ENCODE measurements around the gene ATXN1.

The ATXN1 gene

DNA sequence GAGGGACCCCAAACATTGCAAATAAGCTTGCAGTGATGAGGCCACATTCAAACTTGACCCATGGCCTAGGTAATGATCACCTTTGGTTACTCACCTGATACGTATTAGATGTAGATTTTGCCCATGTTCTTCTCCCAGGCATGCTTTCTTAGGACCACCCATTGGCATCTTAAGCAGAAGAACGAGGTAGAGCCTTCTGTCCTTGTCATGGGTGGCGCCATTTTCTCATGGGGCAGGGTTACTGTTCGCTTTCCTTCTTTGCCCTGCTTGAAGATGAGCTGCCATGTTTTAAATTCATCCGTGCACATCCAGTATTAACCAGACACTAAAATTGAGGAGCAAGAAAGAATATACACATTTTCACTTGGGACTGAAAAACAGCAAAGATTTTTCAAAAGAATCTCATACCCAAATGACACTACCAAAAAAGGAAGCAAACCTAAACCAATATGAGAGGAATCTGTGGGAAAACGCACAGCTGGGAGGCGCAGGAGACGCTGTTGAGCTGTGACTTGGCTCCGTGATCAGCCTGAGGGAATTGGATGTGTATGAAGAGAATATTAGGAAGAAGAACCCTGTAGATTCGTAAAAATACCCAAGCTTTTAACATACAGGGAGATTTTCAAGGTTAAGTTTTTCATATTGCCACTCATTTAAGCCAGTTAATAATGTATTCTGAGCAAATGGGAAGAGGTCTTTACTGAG is 486.2 kb downstream of the ATXN1 start:
- H3K27ac ChIP-seq (ENCODE audit: extremely low read depth, low read depth, low read length): no peak overlapping the region
- TF ChIP-seq ZNF10 (tag by site-specific recombination; IDR thresholded peaks at IDR 0.05): no peak
- TF ChIP-seq ZNF391 (tag by site-specific recombination; IDR thresholded peaks at IDR 0.05; ENCODE audit: borderline replicate concordance, low read depth): no peak
- no peak for TF ChIP-seq KLF9 (tag by site-specific recombination; IDR thresholded peaks at IDR 0.05; ENCODE audit: low read depth)
- TF ChIP-seq ZNF366 (tag by site-specific recombination; conservative IDR thresholded peaks at IDR 0.05): no peak
- TF ChIP-seq SETDB1 (IDR thresholded peaks at IDR 0.05; ENCODE audit: insufficient read length, low read length): no peak
- TF ChIP-seq, protein P1, sequence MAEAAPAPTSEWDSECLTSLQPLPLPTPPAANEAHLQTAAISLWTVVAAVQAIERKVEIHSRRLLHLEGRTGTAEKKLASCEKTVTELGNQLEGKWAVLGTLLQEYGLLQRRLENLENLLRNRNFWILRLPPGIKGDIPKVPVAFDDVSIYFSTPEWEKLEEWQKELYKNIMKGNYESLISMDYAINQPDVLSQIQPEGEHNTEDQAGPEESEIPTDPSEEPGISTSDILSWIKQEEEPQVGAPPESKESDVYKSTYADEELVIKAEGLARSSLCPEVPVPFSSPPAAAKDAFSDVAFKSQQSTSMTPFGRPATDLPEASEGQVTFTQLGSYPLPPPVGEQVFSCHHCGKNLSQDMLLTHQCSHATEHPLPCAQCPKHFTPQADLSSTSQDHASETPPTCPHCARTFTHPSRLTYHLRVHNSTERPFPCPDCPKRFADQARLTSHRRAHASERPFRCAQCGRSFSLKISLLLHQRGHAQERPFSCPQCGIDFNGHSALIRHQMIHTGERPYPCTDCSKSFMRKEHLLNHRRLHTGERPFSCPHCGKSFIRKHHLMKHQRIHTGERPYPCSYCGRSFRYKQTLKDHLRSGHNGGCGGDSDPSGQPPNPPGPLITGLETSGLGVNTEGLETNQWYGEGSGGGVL (tag by site-specific recombination; IDR thresholded peaks at IDR 0.05): no peak
- no peak for TF ChIP-seq ZNF423 (tag by site-specific recombination; IDR thresholded peaks at IDR 0.05)
- no peak for TF ChIP-seq KLF1 (tag by site-specific recombination; IDR thresholded peaks at IDR 0.05)
- TF ChIP-seq ZBTB20 (tag by site-specific recombination; IDR thresholded peaks at IDR 0.05): no peak
- TF ChIP-seq ZNF626 (tag by site-specific recombination; IDR thresholded peaks at IDR 0.05): no peak
- TF ChIP-seq TRIM28 (IDR thresholded peaks at IDR 0.05; ENCODE audit: borderline replicate concordance, low read length): no peak
- TF ChIP-seq, protein P2, sequence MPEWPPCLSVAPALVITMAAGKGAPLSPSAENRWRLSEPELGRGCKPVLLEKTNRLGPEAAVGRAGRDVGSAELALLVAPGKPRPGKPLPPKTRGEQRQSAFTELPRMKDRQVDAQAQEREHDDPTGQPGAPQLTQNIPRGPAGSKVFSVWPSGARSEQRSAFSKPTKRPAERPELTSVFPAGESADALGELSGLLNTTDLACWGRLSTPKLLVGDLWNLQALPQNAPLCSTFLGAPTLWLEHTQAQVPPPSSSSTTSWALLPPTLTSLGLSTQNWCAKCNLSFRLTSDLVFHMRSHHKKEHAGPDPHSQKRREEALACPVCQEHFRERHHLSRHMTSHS (tag by site-specific recombination; IDR thresholded peaks at IDR 0.05): no peak
- no peak for TF ChIP-seq ZNF513 (tag by site-specific recombination; IDR thresholded peaks at IDR 0.05)
- TF ChIP-seq YY1 (tag by site-specific recombination; IDR thresholded peaks at IDR 0.05): no peak
- TF ChIP-seq ZNF837 (tag by site-specific recombination; IDR thresholded peaks at IDR 0.05): no peak
- ChIA-PET POLR2A (no interaction called here), CTCF (interaction anchor here (0.5 to 5.1 kb wide), 9 partner anchors 8 to 510 kb away, joined by 3 to 39 read pairs (median 5); no protein-coding TSS in a partner anchor)
- peaks cover 0 to 14% of the 10 kb centered on the region in 2 experiments; a peak in 1 of 3 replicates for H3K36me3 ChIP-seq (ENCODE audit: control insufficient read depth in 2 of 2, insufficient read depth in 1 of 2, low read length in 2 of 2)
- H3K4me3 ChIP-seq (ENCODE audit: low read depth, low read length): no peak overlapping the region
- no peaks in the 10 kb centered on the region for H3K9me3 ChIP-seq (ENCODE audit: control insufficient read depth, insufficient read depth, low read depth, low read length)
- H3K4me1 ChIP-seq (ENCODE audit: control insufficient read depth, insufficient read depth, low read length): peaks cover 16% of the 10 kb centered on the region

DNA sequence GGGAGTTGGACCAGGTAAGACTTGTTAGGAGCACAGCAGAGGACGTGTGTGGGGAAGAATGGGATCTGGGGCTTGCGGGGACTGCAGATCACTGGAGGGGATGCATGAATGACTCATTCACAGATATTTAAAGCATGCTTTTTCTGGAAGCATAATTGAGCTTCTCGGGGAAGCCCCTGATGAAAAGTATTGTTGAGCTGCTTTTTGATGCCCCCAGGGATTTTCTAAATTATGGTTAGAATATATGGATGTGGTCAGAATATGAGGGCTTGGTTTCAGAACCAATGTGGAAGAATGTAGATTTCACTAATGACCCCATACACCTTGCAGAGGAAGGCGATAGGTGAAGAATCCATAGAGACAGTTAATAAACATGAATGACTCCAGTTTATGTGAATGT is 486.8 kb downstream of the ATXN1 start:
- H3K27ac ChIP-seq (ENCODE audit: extremely low read depth, low read depth, low read length): no peak overlapping the region
- TF ChIP-seq ZNF670 (tag by site-specific recombination; IDR thresholded peaks at IDR 0.05; ENCODE audit: low read depth) (no peak), OVOL3 (tag by site-specific recombination; IDR thresholded peaks at IDR 0.05) (no peak), REPIN1 (tag by site-specific recombination; IDR thresholded peaks at IDR 0.05; ENCODE audit: low read depth) (no peak)
- peaks cover 0 to 11% of the 10 kb centered on the region in 2 experiments; a peak in 1 of 3 replicates for H3K36me3 ChIP-seq (ENCODE audit: control insufficient read depth in 2 of 2, insufficient read depth in 1 of 2, low read length in 2 of 2)
- ChIA-PET CTCF (interaction anchor here (0.5 to 4.9 kb wide), 9 partner anchors 8 to 676 kb away, joined by 3 to 35 read pairs (median 5); no protein-coding TSS in a partner anchor), POLR2A (no interaction called here)
- peaks cover 16% of the 10 kb centered on the region for H3K4me1 ChIP-seq (ENCODE audit: control insufficient read depth, insufficient read depth, low read length)
- H3K4me3 ChIP-seq (ENCODE audit: low read depth, low read length): no peak overlapping the region
- no peaks in the 10 kb centered on the region for H3K9me3 ChIP-seq (ENCODE audit: control insufficient read depth, insufficient read depth, low read depth, low read length)
